Choroid plexus epithelial cell (primary cell): Measurements from ENCODE around the gene GPR68.
A peak's percentile ranks its signal among the peaks of the same experiment; 100 is the strongest.

Experiments
- DNase-seq: peaks from one replicate; pipeline ENCODE4 v3.0.0-alpha.2; 2010; ENCODE audit warnings: low read depth
- H3K4me3 ChIP-seq: 2 replicates; pipeline ENCODE4 v1.5.1; 2011; ENCODE audit warnings: low read depth, mild to moderate bottlenecking, control low read depth, low read length, moderate library complexity
- CTCF ChIP-seq: conservative IDR thresholded peaks from 2 replicates; pipeline ENCODE4 v1.5.1; 2011; ENCODE audit warnings: low read depth, mild to moderate bottlenecking, control low read depth, inconsistent platforms, low read length, moderate library complexity

Gene GPR68

GRCh38 chr14:91289464-91289863, 45.0 kb upstream of the GPR68 start:
- no peak overlapping the region for H3K4me3 ChIP-seq
- TF ChIP-seq CTCF: no peak
- no peak for DNase-seq

DNA sequence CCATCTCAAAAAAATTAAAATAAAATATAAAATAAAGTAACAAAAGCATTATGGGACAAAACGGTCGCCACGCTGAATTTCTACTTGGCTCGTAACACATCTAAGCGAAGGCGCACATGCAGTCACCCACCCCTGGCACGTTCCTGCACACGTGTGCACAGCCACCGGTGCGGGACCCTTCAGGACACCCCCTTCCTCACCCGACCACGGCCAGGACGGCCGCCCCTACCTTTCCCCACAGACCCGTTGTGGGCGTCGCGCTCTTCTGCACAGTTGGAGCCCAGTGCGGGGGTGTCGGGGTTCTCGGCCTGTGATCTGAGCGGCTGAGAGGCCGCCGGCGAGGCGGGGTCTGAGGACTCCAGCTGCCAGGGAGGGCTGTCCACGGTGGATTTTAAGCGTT, 44.4 kb upstream of the GPR68 start:
- H3K4me3 ChIP-seq: no peak overlapping the region
- TF ChIP-seq CTCF: no peak
- DNase-seq: no peak

DNA sequence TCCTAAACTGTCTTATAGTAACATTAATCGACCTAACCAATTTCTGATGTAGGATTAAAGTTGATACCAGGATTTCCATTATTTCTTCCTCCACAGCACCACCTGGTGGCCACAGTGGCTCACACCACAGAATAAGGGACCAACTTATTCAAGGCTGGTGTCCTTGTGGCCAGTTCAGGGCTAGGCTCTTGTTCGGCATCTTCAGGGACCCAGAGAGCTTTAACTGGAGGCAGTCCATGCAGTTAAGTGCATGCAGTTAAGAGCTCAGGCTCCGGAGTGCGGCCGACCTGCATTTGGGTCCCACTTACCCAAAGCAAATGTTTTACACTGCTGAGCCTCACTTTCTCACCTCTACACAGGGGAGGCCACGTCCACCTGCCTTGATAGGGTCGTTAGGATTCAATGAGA, 42.0 kb upstream of the GPR68 start:
- H3K4me3 ChIP-seq: no peak overlapping the region
- peak; percentile 79 for DNase-seq
- peak; percentile 90 for TF ChIP-seq CTCF

DNA sequence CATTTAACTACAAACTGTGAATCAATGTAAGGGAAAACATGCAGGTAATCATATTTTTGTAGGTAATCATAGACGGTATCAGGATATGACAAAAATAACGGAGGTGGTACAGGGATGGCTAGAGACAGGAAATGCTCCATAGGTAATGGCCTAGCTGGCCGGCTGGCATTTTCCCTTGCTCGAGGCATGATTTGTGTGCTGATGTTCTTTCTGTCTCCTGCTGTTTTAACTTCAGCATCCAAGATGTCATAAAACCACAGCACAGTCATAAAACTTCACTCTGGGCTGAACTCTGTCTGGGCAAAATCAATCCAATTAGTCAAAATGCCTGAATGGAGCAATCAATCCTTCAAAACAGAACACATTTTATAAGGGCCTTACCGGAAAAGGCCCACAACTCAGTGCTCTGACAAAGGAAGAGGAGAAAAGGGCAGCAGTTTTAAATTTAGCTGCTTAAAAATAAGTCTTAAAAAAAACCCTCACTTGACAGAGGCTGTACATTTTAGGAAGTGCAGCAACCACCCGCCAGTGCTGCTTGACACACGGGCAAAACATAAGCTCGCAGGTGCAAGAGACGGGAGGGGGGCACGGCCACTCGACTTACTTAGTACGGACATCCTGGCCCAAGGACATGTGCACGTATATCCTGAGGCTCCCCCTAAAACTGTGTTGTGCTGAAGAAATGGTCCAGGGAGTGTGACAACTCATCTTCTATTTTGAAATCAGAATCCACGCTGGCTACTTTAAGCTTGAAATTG, 40.5 kb upstream of the GPR68 start:
- no peak overlapping the region for H3K4me3 ChIP-seq
- DNase-seq: no peak
- no peak for TF ChIP-seq CTCF

DNA sequence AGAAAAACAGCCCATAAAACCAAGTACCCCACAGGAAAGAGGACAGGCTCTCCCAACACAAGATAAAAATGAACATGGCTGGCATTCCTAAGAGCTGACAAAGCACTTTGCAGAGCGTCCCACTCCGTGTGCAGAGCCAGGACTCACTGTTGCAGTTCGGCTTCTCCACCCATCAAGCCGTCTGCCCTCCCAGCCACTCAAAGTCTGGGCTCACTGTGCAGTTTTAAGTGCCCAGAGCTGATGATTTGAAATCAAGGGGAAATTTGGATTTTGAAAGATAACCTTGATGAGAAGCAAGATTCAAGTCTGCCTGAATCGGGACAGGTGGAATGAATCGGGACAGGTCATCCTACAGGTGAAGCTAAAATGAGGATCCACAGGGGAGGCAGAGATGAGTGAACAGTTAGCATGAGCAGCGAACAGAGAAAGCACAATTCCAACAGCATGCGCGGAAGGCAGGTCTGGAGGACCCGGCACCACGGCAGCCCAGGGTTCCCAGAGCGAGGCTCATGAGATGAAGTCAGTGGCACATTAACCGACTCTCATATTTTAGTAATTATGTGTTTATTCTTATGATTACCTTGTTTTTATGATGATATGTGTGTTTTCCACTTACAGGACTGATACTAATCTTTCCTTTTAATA, 39.8 kb upstream of the GPR68 start:
- no peak overlapping the region for H3K4me3 ChIP-seq
- TF ChIP-seq CTCF: no peak
- DNase-seq: peak; percentile 68

GRCh38 chr14:91283666-91284065, 39.2 kb upstream of the GPR68 start:
- TF ChIP-seq CTCF: no peak
- DNase-seq: no peak
- no peak overlapping the region for H3K4me3 ChIP-seq
